HG03175 (cell line): ENCODE data around the gene CDH20.
"Not testable (repeated sequence)": the region's sequence is repeated elsewhere in the genome, so short reads cannot be mapped to it uniquely, and the experiment has no call there.

ENCODE experiments used
- ATAC-seq: cut with Tn5 transposase; IDR thresholded peaks from one replicate; pipeline ENCODE4 v1.9.1; 2021; ENCODE audit warnings: mild to moderate bottlenecking, moderate library complexity; ENCODE audit not compliant: unreplicated experiment

Gene CDH20

DNA sequence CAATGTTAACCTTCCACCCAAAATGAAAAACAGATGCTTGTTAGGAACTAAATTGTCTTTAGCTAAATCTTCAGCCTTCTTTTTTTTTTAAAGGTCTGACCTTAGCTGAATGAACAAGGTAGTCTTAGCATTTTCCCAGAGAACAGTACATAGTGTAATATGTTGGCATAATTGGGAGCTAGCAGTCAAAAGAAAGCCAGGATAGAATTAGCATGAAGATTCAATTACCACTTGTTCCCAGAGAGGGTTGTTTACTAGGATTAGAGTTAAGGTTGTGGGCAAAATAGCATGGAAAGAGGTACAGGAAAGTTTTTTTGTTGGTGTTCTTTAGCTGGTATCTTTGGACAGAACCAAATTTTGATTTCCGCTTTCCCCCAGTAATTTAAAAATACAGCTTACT, 6.9 kb downstream of the CDH20 start:
- ATAC-seq, result no peak

DNA sequence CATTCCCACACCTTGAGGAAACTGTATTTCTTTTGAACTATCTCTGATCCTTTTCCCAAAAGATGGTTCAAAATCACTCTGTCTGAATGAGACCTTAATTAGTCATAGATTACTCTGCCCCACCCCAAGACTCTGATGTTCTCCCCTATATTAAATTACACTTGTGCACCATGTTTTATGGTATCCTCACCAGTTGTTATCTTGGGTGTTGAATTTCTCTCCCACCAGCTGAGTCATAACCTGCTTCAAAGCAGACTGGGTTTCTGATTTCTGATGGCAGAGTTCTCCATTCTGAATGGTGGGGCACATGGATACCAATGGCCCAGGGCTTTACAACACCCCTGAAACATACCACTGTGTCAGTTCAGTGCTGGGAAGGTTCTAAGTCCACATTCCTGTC, 15.0 kb downstream of the CDH20 start:
- ATAC-seq, result no peak

DNA sequence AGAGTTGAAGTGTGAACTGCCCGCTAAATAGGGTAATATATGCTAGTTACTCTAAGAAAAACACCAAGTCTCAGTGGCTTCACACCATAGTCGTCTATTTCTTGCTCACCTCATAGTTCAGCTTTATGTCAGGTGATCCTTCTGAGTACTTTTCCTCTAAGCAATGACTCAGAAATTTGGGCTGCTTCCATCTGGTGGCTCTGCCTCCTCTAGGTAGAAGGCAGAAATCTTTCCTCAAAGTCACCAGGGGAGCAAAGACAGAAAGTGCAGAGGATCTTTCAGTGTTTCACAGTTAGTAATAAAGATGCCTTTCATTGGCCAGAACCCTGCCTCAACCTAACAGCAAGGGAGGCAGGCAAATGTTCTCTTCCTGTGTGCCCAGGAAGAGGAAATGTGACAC, 17.3 kb downstream of the CDH20 start:
- no peak for ATAC-seq

DNA sequence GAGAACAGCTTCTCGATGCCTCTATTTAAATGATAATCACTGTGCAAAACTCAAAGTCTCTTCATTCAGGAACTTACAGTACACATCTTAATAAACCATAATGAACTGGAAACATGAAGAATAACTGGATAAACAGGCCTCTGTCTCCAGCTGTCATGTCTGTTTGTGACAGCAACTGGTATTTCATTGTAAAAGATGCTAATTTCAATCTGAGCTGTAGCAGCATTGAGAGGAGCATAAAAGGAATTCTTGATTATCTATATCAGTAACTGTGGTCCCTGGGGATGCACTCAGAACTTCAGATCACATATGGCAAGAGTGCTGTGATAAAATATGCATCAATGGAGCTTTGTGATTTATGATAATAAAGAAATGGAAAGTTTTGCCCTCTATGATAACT, 18.8 kb downstream of the CDH20 start:
- no peak for ATAC-seq

DNA sequence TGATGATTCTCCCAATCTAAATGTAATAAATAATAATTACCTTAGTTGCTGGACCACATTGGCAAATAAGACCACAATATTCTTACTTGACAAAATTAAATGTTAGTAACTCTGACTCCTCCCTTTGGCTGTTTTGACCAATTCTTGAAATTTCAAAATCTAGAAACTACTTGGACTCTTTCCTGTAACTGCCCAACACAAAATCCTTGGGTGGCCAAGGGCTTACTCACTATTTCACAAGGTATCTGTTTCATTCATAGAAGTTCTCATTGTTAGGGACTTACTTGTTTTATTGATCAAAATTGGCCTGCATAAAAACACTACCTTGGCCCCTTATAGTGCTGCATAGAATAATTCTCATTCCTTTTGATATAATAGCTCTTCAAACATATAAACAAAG, 19.4 kb downstream of the CDH20 start:
- ATAC-seq, result no peak

DNA sequence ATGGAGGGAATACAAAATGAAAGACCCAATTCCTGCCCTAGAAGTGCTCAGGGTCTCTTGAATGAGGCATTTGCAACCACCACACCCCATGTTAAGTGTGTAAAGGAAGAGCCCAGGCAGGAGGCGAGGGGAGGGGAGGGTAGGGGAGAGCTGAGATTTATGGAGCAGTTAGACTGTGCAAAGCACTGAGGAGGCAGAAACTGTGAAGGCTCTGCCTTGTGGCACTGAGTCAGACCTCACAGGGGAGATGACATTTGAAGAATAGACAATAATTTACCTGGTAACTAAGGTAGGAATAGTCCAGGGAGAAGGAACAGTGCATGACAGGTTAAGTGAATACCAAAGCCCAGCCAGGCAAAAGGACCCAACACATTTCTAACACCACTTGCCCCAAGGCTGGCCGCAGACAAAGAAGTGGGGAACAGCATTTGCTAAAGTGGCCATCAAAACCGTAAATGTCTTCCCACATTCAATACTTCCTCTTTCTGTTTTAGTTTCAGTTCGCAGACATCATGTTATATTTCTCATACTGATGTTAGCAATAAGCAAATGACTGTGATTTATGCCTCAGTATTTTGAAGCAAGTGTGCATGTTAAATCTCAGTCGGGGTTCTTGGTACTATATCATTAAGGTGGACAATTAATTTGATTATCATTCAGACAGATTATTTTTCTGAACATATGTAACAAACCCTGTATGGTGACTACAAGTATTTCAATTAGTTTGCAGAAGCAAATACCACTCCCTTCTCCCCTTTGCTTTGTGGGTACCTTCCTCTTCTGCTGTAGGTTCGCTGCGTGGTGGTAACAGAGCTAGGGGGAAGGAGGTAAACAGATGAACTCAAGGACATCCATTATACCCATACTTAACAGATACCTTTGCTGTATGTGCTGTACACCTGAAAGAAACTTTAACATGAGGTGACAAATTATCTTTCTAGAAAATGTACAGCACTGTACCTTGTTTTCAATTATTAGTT, 27.5 kb downstream of the CDH20 start:
- ATAC-seq, result peak; percentile 98

DNA sequence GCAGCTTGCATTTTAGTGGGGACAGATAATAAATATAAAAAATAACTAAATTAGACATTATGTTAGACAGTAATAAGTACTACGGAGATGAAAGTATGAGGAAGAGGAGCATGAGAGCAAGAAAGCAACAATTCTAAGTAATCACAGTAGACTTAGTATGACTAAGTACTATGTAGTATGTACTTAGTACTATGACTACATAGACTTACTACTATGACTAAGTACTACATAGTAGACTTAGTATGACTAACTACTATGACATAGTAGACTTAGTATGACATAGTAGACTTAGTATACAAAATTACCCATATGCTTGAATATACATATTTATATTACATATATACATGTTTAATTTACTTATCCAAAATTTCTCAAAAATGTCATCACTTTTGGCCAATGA, 29.3 kb downstream of the CDH20 start:
- no peak for ATAC-seq

DNA sequence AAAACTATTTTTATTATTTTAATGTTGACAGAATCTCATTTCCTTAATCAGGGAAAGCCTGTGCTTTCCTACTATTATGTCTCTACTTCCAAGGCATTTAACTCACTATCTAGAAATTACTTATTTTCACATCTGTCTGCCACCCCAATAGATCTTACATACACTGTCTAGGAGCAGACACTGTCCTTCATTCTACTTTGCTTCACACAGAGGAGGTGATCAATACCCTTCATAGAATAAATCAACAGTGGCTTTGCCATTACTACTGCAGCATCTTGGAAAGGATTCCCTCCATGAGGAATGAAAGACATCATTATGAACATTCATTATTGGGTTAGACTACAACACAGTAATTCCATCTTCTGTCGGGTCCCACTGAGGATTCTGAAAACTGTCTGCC, 31.7 kb downstream of the CDH20 start:
- no peak for ATAC-seq

DNA sequence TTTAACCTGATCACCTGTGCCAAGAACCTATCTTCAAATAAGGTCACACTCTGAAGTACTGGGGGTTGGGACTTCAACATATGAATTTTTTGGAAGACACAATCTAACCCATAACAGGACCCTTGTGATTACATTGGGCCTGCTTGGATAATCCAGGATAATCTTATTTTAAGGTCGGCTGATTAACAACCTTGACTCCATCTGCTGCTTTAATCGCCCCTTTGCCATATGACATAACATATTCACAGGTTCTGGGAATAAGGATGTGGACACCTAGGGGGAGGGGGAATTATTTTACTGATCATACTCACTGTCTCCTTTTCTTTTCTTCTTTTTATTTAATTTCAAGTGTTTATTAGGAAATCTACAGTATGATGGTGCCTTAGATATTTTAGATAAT, 34.8 kb downstream of the CDH20 start:
- ATAC-seq, result no peak

DNA sequence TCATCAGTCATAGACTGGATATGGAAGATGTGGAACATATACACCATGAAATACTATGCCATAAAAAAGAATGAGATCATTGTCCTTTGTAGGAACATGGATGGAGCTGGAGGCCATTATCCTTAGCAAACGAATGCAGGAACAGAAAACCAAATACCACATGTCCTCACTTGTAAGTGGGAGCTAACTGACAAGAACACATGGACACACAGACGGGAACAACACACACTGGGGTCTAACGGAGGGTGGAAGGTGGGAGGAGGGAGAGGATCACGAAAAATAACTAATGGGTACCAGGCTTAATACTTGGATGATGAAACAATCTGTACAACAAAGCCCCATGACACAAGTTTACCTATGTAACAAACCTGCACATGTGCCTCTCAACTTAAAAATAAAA, 36.4 kb downstream of the CDH20 start:
- not testable (repeated sequence) for ATAC-seq

DNA sequence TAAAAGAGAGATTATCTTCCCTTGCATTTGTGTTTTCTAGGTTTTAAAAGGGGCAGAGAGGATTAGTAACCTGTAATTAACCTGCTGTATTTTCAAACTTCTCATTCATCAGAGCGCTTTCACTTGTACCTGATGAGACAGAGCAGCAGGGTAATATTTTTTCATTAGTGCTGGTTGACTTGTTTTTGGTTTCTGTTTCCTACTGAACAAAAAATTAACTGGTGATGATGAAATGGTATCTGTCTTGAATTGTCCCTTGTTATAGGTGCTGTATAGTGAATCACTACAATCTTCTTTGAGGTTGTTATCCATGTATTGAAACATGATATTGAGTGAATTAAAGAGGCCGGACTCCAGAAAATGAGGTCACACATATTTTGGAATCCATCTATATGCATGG, 37.9 kb downstream of the CDH20 start:
- no peak for ATAC-seq

DNA sequence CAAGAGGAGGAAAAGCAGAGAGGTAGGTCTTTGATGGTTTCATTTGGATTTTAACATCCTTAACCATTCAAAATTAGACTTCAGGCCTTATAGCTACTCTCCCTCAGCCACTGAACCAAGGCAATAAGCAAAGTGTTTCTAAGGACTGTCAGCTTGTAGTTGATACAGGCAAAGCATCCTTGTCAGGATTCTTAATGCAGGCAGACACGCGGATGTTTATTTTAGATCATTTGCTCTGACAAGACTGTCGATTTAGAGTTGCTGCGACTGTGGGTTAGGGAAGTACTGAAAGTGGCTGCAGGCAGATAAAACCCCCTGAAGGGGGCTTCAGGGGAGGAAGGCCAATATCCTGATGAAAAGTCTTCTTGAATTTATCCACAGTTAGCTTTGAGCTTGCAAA, 46.6 kb downstream of the CDH20 start:
- ATAC-seq, result no peak

DNA sequence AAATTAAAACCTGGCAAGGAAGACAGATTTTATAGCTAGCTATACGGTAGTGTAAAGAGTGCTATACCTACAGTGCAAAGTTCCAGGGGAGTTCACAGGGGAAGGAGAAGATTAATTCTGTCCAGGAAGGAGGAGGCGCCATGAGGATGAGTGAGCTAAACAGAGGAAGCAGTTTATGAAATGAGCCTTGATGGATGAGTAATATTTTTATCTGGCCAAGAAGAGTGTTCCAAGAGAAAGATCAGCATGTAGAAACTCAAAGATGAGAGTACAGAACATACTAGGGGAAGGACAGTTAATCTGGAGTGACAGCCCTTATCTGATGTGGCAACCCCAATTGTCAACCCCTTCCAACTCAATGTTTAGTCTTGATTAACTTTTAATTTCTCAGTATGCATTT, 54.8 kb downstream of the CDH20 start:
- no peak for ATAC-seq

DNA sequence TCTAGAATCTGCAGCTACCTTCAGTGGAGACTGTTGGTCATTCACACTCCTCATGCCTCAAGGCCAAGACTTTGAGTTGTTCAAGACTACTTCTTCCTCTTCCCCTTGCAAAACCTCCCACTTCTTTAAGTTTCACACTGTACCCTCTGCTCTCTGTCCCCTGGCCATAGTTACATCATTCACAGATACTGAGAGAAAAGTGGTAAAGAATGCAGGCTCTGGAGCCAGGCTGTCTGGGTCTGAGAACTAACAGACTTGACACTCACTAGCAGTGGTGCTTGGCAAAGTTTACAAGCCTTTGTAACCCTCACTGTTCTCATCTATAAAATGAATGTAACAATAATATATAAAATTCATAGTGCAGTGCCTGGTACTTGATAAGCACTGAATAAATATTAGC, 61.8 kb downstream of the CDH20 start:
- ATAC-seq, result no peak

DNA sequence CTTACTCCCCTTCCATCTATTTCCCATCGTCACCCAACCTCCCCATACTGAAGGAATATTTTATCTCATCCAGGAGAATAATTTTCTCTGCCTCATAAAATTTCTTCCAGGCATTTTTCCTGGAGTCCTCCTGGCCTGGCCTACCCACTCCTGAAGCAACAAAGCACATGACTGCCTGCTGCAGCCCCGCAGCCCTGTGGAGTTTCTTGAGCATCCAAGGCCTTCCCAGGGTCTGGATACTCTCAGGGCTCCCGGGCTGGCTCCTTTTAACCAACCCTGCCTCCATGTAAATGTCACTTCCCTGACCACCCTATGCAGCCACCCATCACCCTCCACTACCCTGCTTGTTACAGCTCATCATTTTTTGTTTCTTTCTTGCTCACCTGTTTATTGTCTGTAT, 64.0 kb downstream of the CDH20 start:
- no peak for ATAC-seq

DNA sequence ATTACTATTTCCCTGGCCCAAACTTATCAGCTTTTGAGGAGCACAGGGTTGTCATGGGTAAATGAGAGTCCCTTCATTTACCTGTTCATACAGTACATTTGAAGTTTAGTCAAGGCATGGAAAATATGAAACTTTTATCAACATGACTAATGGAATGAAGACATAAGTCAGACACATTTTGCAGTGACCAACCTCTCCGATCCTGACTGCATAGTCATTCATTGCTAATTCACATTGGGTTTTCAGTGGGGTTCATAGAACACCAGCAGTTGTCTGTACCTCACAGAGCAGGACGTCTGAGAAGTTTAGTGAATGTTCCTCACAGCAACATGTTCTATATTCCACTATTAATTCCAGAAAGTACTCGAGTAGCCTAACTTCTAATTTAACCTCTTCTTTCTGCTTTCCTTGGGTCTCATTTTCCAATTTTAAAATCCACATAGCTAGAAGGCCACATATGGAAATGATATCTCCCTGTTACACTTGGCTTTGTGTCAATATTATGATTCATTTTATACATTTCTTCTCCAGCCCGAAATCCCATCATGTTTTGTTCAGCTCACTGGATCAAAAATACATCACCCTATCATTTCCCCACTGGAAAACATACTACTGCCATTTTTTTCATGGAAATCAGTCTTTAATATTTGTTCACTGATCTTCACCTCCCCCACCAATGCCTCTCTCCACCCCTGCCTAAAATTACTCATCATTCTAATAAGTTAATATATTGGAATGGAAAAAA, 65.9 kb downstream of the CDH20 start:
- ATAC-seq, result no peak

DNA sequence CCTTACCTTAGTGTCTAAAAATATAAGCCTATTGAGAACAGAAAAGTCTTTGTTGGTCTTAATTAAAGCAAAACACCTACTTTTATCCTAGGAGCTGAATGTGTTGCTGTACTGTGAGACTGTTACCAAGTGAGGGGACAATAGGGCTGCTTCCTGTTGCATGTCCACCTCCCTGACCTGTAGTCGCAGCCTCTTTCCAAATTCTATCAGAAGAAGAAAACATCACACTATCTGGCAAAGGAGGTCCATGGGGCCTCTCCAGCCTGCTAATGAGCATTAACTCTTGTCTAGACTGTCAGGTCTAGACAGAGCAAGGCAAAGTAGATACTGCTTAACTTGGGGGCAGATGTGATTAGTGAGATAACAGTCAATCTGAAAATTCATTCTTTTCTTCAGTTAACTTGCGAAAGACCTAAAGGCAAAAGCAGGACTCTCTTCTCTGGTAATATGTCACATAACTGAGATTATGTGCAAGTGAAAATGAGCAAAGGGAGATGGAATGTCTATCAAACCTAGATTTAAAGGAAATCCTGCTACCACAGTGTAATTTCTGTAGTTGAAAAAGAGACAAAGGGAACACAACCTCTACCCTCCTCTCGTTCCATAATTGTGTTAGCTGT, 66.9 kb downstream of the CDH20 start:
- no peak for ATAC-seq

DNA sequence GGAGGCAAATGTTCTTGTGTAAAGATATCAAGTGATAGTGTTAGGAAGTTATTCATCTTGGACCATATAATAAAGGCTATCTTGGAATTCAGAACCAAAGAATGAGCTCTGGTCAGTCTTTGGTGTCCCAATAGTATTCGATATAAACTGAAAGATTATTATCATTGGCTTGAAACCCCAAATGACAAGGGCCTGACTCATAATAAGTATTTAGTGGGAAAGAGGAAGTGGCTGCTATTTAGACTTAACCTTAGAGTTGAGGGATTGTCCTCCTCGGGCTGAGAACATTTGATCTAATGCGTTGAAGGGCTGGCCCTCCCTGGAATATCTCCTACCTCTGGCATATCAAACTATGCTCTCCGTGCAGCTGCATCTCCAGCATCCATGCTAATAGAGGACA, 67.5 kb downstream of the CDH20 start:
- ATAC-seq, result no peak

DNA sequence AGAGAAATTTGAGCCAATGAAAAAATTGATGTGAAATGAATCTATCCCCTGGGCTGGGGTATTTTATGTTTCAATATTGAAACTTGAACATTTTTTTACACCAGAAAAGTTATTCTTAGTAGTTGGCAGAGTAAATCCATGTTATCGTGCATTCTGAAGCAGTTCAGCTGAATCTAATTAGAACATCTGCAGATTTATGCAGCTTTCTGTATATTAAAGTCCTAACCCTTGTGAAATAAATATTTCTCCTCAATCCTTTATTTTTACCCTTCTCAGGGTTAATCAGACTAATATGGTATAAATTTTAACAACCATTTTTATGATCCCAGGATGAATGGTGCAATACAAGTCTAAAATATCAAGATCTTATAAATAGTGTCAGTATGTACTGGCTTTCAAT, 69.5 kb downstream of the CDH20 start:
- no peak for ATAC-seq

DNA sequence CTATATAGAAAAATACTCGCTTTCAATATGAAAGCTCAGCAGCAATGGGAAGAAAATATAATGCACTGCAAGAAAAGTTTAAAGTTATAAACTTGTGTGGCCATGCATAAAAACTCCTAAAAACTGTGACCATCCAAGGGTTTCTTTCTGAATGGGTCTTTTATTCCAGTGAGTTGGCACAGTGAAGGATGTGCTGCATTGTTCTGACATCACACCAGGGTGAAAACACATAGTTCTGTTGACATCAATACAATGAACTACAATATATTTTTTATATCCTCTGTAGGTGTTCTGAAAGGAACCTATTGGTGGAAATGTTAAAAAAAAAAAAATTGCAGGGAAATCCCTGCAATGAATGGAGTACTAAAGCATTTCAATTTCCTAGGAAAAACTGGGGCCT, 80.2 kb downstream of the CDH20 start:
- ATAC-seq, result no peak

DNA sequence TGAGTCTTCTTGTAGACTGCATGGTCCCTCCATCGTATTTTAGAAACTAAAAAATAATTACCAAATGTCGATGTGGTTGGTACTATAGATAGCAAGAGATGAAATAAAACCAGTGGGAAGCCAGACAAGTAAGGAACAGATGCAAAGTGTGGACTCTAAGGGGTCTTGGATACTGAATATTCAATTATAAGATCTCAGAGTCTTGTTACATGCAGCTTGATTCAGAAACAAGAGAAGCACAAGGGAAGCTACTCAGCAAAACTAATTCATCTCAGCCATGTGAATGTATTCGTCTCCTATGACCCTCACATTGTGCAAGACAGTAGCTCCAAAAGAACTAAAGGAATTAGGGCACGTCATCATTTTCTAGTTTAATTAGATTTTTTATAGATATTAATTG, 80.9 kb downstream of the CDH20 start:
- no peak for ATAC-seq

DNA sequence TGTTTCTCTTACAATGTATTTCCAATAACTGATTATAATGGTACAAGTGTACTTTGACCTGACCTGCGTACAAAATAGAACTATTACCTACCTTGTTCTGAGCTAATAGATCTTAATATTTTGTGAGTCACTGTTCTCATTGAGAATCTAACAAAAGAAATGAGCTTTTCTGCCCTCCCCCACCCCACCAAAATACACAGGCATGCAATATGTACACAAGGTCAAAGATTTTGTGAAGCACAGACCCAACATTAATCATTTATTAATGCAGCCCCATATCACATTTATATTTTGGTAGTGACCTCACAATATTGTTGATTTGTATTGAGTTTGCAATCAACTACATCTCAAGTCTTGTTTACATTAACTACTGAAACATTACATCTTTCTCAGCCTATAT, 86.5 kb downstream of the CDH20 start:
- ATAC-seq, result no peak
